ENCODE measurements around the gene GPD1.
A peak's percentile ranks its signal among the peaks of the same experiment; 100 is the strongest.

GRCh38 chr12:50074936-50075807, 28.6 kb upstream of the GPD1 start:
- TF ChIP-seq, protein P1, sequence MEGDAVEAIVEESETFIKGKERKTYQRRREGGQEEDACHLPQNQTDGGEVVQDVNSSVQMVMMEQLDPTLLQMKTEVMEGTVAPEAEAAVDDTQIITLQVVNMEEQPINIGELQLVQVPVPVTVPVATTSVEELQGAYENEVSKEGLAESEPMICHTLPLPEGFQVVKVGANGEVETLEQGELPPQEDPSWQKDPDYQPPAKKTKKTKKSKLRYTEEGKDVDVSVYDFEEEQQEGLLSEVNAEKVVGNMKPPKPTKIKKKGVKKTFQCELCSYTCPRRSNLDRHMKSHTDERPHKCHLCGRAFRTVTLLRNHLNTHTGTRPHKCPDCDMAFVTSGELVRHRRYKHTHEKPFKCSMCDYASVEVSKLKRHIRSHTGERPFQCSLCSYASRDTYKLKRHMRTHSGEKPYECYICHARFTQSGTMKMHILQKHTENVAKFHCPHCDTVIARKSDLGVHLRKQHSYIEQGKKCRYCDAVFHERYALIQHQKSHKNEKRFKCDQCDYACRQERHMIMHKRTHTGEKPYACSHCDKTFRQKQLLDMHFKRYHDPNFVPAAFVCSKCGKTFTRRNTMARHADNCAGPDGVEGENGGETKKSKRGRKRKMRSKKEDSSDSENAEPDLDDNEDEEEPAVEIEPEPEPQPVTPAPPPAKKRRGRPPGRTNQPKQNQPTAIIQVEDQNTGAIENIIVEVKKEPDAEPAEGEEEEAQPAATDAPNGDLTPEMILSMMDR (IDR thresholded peaks at IDR 0.05): peak; percentile 67 to 96 (median 95)
- no peak for TF ChIP-seq POLR2A (IDR thresholded peaks at IDR 0.05)
- TF ChIP-seq POLR2AphosphoS5 (IDR thresholded peaks at IDR 0.05): peak in 1 of 3 donors; percentile 52
